ENCODE measurements around the gene ZNF620. TPM values are rescaled to one million over a fixed set of nuclear protein-coding genes. Genes with fewer than 3 reads are reported as not detected.

The ZNF620 gene
- total RNA-seq, 1 donor from 2014 or later: 4.2 TPM

DNA sequence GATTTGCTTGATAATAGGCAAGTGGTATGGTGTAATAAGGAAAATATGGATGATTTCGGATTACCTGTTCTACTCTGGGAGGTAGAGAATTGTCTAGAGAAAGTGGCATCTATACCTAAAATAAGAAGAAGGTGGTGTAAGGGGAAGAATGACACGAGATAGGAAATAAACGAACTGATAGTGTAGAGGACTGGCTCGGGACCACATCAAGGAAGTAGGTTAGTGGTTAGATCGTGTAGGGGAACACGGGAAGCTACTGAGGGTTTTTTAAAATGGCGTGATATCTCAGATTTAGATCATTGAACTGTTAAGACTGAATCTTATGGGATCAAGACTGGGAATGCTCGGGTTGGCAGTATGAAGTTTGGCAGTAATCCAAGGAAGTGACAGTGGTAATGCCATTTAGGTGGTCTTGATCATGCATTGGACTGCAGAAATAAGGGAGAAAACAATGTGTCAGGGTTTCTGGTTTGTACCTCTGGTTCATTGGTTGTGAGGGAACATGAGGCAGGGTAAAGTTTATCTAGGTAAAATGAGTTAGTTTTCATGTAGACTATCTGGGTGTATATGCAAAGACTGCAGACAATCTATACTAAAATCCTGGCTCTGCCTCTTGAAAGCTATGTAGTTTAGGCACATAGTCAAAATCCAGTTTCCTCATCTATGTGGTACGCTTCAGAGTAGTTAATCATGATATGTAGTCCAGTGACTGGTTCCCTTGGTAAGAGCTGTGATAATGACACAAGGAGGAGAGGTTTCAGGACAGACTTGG is 41.3 kb upstream of the ZNF620 start:
- no peak for FAIRE-seq
- Mint-ChIP-seq H3K27me3 (ENCODE audit: low read depth, unreplicated experiment) (no peaks in the 10 kb centered on the region), H3K9me3 (ENCODE audit: unreplicated experiment) (no peaks in the 10 kb centered on the region), H3K4me3 (ENCODE audit: unreplicated experiment) (peak overlapping the region; percentile 3), H3K36me3 (ENCODE audit: low read depth, unreplicated experiment) (peaks cover 21% of the 10 kb centered on the region), H3K4me1 (ENCODE audit: low read depth, unreplicated experiment) (peaks cover 9% of the 10 kb centered on the region), H3K27ac (ENCODE audit: unreplicated experiment) (peak overlapping the region; percentile 55)
- peaks cover 40% of the 10 kb centered on the region for H3K36me3 ChIP-seq (ENCODE audit: insufficient read depth, low read length)
- no peak overlapping the region for H3K4me3 ChIP-seq (ENCODE audit: insufficient read depth, low read depth, low read length)
- H2AFZ ChIP-seq (ENCODE audit: low read depth, low read length): no peak overlapping the region
- peaks cover 47% of the 10 kb centered on the region for H4K20me1 ChIP-seq (ENCODE audit: insufficient read depth, low read length)
- H3K9ac ChIP-seq (ENCODE audit: low read length): no peak overlapping the region
- no peak for TF ChIP-seq EZH2 (IDR thresholded peaks at IDR 0.05; ENCODE audit: insufficient read depth, low read length)
- TF ChIP-seq, protein P1, sequence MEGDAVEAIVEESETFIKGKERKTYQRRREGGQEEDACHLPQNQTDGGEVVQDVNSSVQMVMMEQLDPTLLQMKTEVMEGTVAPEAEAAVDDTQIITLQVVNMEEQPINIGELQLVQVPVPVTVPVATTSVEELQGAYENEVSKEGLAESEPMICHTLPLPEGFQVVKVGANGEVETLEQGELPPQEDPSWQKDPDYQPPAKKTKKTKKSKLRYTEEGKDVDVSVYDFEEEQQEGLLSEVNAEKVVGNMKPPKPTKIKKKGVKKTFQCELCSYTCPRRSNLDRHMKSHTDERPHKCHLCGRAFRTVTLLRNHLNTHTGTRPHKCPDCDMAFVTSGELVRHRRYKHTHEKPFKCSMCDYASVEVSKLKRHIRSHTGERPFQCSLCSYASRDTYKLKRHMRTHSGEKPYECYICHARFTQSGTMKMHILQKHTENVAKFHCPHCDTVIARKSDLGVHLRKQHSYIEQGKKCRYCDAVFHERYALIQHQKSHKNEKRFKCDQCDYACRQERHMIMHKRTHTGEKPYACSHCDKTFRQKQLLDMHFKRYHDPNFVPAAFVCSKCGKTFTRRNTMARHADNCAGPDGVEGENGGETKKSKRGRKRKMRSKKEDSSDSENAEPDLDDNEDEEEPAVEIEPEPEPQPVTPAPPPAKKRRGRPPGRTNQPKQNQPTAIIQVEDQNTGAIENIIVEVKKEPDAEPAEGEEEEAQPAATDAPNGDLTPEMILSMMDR (IDR thresholded peaks at IDR 0.05; ENCODE audit: insufficient read depth, low read depth, low read length): no peak
- H3K27ac ChIP-seq (ENCODE audit: low read depth, low read length): no peak overlapping the region
- no peak overlapping the region for H3K4me2 ChIP-seq (ENCODE audit: low read length)
- no peaks in the 10 kb centered on the region for H3K4me1 ChIP-seq (ENCODE audit: insufficient read depth, low read length)
- H3K9me3 ChIP-seq (ENCODE audit: insufficient read depth, low read depth, low read length): no peaks in the 10 kb centered on the region
- no peaks in the 10 kb centered on the region for H3K27me3 ChIP-seq (ENCODE audit: insufficient read depth, low read length)
- H3K79me2 ChIP-seq (ENCODE audit: insufficient read depth, low read length): peaks cover 15% of the 10 kb centered on the region
- DNase-seq (ENCODE audit: low read depth): no peak

DNA sequence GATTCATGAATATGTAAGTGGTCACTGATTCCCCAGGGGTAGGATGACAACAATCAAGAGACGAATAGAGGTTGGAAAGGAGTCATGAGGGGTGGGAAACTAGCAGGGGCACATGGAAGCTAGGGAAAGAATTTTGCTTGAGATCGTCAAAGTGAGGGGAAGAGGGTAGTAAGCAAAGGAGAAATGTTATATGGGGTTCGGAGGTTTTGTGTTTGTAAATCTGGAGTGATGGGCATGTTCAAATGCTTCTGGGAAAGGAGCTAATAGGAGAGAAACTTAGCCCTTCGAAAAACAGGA is 40.8 kb upstream of the ZNF620 start:
- no peak overlapping the region for H3K27ac ChIP-seq (ENCODE audit: low read depth, low read length)
- H3K79me2 ChIP-seq (ENCODE audit: insufficient read depth, low read length): peaks cover 11% of the 10 kb centered on the region
- H3K36me3 Mint-ChIP-seq (ENCODE audit: low read depth, unreplicated experiment): peaks cover 21% of the 10 kb centered on the region
- no peak overlapping the region for H3K9ac ChIP-seq (ENCODE audit: low read length)
- no peaks in the 10 kb centered on the region for H3K27me3 Mint-ChIP-seq (ENCODE audit: low read depth, unreplicated experiment)
- H3K9me3 Mint-ChIP-seq (ENCODE audit: unreplicated experiment): no peaks in the 10 kb centered on the region
- TF ChIP-seq, protein P1 (IDR thresholded peaks at IDR 0.05; ENCODE audit: insufficient read depth, low read depth, low read length): no peak
- no peak for TF ChIP-seq EZH2 (IDR thresholded peaks at IDR 0.05; ENCODE audit: insufficient read depth, low read length)
- H3K4me3 ChIP-seq (ENCODE audit: insufficient read depth, low read depth, low read length): no peak overlapping the region
- H3K4me3 Mint-ChIP-seq (ENCODE audit: unreplicated experiment): no peak overlapping the region
- H4K20me1 ChIP-seq (ENCODE audit: insufficient read depth, low read length): peaks cover 42% of the 10 kb centered on the region
- FAIRE-seq (no peak), DNase-seq (ENCODE audit: low read depth) (no peak)
- peak overlapping the region; percentile 16 for H3K27ac Mint-ChIP-seq (ENCODE audit: unreplicated experiment)
- no peaks in the 10 kb centered on the region for H3K27me3 ChIP-seq (ENCODE audit: insufficient read depth, low read length)
- H3K4me1 ChIP-seq (ENCODE audit: insufficient read depth, low read length): no peaks in the 10 kb centered on the region
- peaks cover 36% of the 10 kb centered on the region for H3K36me3 ChIP-seq (ENCODE audit: insufficient read depth, low read length)
- no peaks in the 10 kb centered on the region for H3K9me3 ChIP-seq (ENCODE audit: insufficient read depth, low read depth, low read length)
- no peak overlapping the region for H2AFZ ChIP-seq (ENCODE audit: low read depth, low read length)
- peaks cover 9% of the 10 kb centered on the region for H3K4me1 Mint-ChIP-seq (ENCODE audit: low read depth, unreplicated experiment)
- no peak overlapping the region for H3K4me2 ChIP-seq (ENCODE audit: low read length)

DNA sequence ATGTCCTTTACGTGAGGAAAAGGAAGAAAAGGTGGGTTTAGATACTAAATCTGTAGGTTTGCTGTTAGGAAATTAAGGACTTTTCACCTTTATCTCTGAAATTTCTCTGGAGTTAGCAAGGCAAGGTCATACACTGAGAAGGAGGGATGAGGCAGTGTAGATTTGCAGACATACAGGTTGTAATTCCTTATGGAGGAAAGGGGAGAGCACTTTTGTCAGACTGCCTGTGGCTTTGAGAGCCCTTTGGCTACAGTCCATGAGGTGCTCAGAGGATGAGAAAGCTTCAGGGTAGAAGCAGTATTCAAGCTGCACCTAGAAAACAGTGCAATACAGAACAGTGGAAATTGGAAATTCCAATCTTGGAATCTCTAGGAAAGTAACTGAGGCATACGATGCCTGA is 40.4 kb upstream of the ZNF620 start:
- DNase-seq (ENCODE audit: low read depth) (no peak), FAIRE-seq (no peak)
- Mint-ChIP-seq H3K27ac (ENCODE audit: unreplicated experiment) (no peak overlapping the region), H3K4me1 (ENCODE audit: low read depth, unreplicated experiment) (peaks cover 7% of the 10 kb centered on the region), H3K9me3 (ENCODE audit: unreplicated experiment) (no peaks in the 10 kb centered on the region), H3K36me3 (ENCODE audit: low read depth, unreplicated experiment) (peaks cover 21% of the 10 kb centered on the region), H3K27me3 (ENCODE audit: low read depth, unreplicated experiment) (no peaks in the 10 kb centered on the region), H3K4me3 (ENCODE audit: unreplicated experiment) (no peak overlapping the region)
- Histone ChIP-seq H2AFZ (ENCODE audit: low read depth, low read length) (no peak overlapping the region), H3K79me2 (ENCODE audit: insufficient read depth, low read length) (peaks cover 7% of the 10 kb centered on the region), H3K4me3 (ENCODE audit: insufficient read depth, low read depth, low read length) (no peak overlapping the region), H3K36me3 (ENCODE audit: insufficient read depth, low read length) (peaks cover 33% of the 10 kb centered on the region), H3K9ac (ENCODE audit: low read length) (no peak overlapping the region), H3K9me3 (ENCODE audit: insufficient read depth, low read depth, low read length) (no peaks in the 10 kb centered on the region), H3K4me2 (ENCODE audit: low read length) (no peak overlapping the region), H3K27me3 (ENCODE audit: insufficient read depth, low read length) (no peaks in the 10 kb centered on the region), H3K4me1 (ENCODE audit: insufficient read depth, low read length) (no peaks in the 10 kb centered on the region), H4K20me1 (ENCODE audit: insufficient read depth, low read length) (peaks cover 38% of the 10 kb centered on the region), H3K27ac (ENCODE audit: low read depth, low read length) (no peak overlapping the region)
- TF ChIP-seq, protein P1 (IDR thresholded peaks at IDR 0.05; ENCODE audit: insufficient read depth, low read depth, low read length): no peak
- no peak for TF ChIP-seq EZH2 (IDR thresholded peaks at IDR 0.05; ENCODE audit: insufficient read depth, low read length)

All from astrocyte (in vitro differentiated cells and primary cell).